K562 (cell line): ENCODE data around the gene MSRB2. TPM values are rescaled to one million over a fixed set of nuclear protein-coding genes. Genes with fewer than 3 reads are reported as not detected.

Experiments used
- CBX3 ChIP-seq, 2 experiments: IDR thresholded peaks; 1 replicate in 1 of 2; 2 replicates in 1 of 2; pipeline ENCODE4 v1.6.1; 2012; ENCODE audit warnings: inconsistent platforms in 2 of 2, low read length in 2 of 2, borderline replicate concordance in 1 of 2, control low read depth in 1 of 2
- CSDE1 ChIP-seq, 2 experiments: fragments of 450-650 bp; IDR thresholded peaks; 2 replicates each; pipeline ENCODE4 v1.6.1; 2016; ENCODE audit warnings: mild to moderate bottlenecking in 1 of 2
- IFI16 ChIP-seq: fragments of 250-450 bp; sonication (Bioruptor Pico); IDR thresholded peaks from 2 replicates; pipeline ENCODE4 v2.1.2; 2022; ENCODE audit warnings: mild to moderate bottlenecking, inconsistent platforms
- KDM1A ChIP-seq, 2 experiments: fragments of 450-650 bp; IDR thresholded peaks; 2 replicates each; pipeline ENCODE4 v1.6.1; 2016; ENCODE audit warnings: mild to moderate bottlenecking in 2 of 2
- MAZ ChIP-seq, 2 experiments: fragments of 450-650 bp in 1 of 2; sonication (generic) in 1 of 2; formaldehyde crosslinking; IDR thresholded peaks in 1 of 2; conservative IDR thresholded peaks in 1 of 2; 2 replicates each; pipeline versions ENCODE4 v1.4.0 to v1.5.0; 2020; ENCODE audit warnings: mild to moderate bottlenecking in 1 of 2, missing genetic modification reagents in 1 of 2
- MNT ChIP-seq, 2 experiments: fragments of 450-650 bp; conservative IDR thresholded peaks; 2 replicates each; pipeline ENCODE4 v1.6.1; 2017; ENCODE audit warnings: mild to moderate bottlenecking in 2 of 2, moderate library complexity in 2 of 2
- NCOR1 ChIP-seq: fragments of 450-650 bp; IDR thresholded peaks from 2 replicates; pipeline ENCODE4 v1.6.1; 2016; ENCODE audit warnings: mild to moderate bottlenecking, moderate library complexity
- POLR2AphosphoS2 ChIP-seq: IDR thresholded peaks from 2 replicates; pipeline ENCODE4 v1.6.1; 2012; ENCODE audit warnings: low read length, improper control_type of control experiment
- RFX7 ChIP-seq: fragments of 250-450 bp; sonication (Bioruptor Pico); IDR thresholded peaks from 2 replicates; pipeline ENCODE4 v1.5.1; 2021; ENCODE audit warnings: mild to moderate bottlenecking
- SIN3A ChIP-seq, 2 experiments: fragments of 150-350 bp in 1 of 2; IDR thresholded peaks; 2 replicates each; pipeline ENCODE4 v1.6.1; 2011 to 2016; ENCODE audit warnings: borderline replicate concordance in 2 of 2, low read depth in 2 of 2, low read length in 2 of 2, mild to moderate bottlenecking in 2 of 2, moderate library complexity in 2 of 2; ENCODE audit not compliant: control insufficient read depth in 1 of 2
- SRSF7 ChIP-seq: fragments of 200-400 bp; formaldehyde crosslinking; optimal IDR thresholded peaks from 2 replicates; pipeline ENCODE3; 2017; ENCODE audit warnings: mild to moderate bottlenecking, low read depth, low read length
- SUPT5H ChIP-seq: fragments of 450-650 bp; IDR thresholded peaks from 2 replicates; pipeline ENCODE4 v1.6.1; 2016
- YBX1 ChIP-seq: fragments of 450-650 bp; IDR thresholded peaks from 2 replicates; pipeline ENCODE4 v1.7.1; 2016; ENCODE audit warnings: mild to moderate bottlenecking
- ZBTB26 ChIP-seq: fragments of 450-650 bp; formaldehyde crosslinking; IDR thresholded peaks from 2 replicates; pipeline ENCODE4 v1.4.0; 2022; ENCODE audit warnings: missing genetic modification characterization
- ZBTB34 ChIP-seq: fragments of 250-450 bp; sonication (Bioruptor Pico); IDR thresholded peaks from 2 replicates; pipeline ENCODE4 v1.8.0; 2021; ENCODE audit warnings: mild to moderate bottlenecking, moderate library complexity
- ZNF354B ChIP-seq: fragments of 250-450 bp; sonication (Bioruptor Pico); IDR thresholded peaks from 2 replicates; pipeline ENCODE4 v1.4.0; 2020
- ZNF551 ChIP-seq: fragments of 250-450 bp; sonication (Bioruptor Pico); IDR thresholded peaks from 2 replicates; pipeline ENCODE4 v1.5.0; 2021; ENCODE audit warnings: mild to moderate bottlenecking, moderate library complexity
- ZNF589 ChIP-seq: fragments of 200-800 bp; sonication (Bioruptor generic); IDR thresholded peaks from 2 replicates; pipeline ENCODE4 v1.6.1; 2016; ENCODE audit warnings: low read depth, missing genetic modification characterization, missing compliant biosample characterization
- polyA plus RNA-seq, 8 experiments: library from polyadenylated mRNA; depleted of rRNA in 4 of 8; stranded (reverse) in 5 of 8; unstranded in 3 of 8; fragments of >200 nt; fragmentation: Nextera tagmentation in 2 of 8; fragmentation: Illumina TruSeq in 1 of 8; extraction: Ambion mirVana in 2 of 8; extraction: Trizol in 1 of 8; gene quantifications; 2 replicates each; pipeline versions ENCODE4 v1.2.1 to v1.2.3, GENCODE V29; 2011 to 2014; ENCODE audit warnings: inconsistent platforms in 1 of 8, missing spikeins in 1 of 8
- total RNA-seq, 7 experiments: library from RNA; depleted of rRNA in 6 of 7; stranded (reverse); fragments of >200 nt in 6 of 7; fragmentation: Illumina TruSeq in 2 of 7; extraction: Trizol in 2 of 7; gene quantifications; 2 replicates each; pipeline versions ENCODE4 v1.2.1 to v1.2.3, GENCODE V29; 2011 to 2021; ENCODE audit warnings: low replicate concordance in 1 of 7
- TF ChIP-seq, protein P1 (sequence below), 2 experiments: fragments of 450-650 bp in 1 of 2; IDR thresholded peaks; 2 replicates each; pipeline ENCODE4 v1.6.1; 2011 to 2017; ENCODE audit warnings: low read depth in 2 of 2, antibody characterized with exemption in 1 of 2, borderline replicate concordance in 1 of 2, low read length in 1 of 2, mild to moderate bottlenecking in 1 of 2, mixed read lengths in 1 of 2; ENCODE audit not compliant: control insufficient read depth in 1 of 2

Gene MSRB2
- total and polyA plus RNA-seq, 9 of the 15 experiments (the other 6 are each of a cell fraction or from before 2014, with no cell fraction given), result 1.5 to 22.3 (median 5.9) TPM

- TF ChIP-seq ZNF589 (CRISPR knock-in tag), result 0 out of 2 replicates have a peak, but pooled peaks have one; percentile 54
- TF ChIP-seq CBX3 (IDR thresholded peaks at IDR 0.05; ENCODE audit: borderline replicate concordance in 1 of 2, low read length in 2 of 2), result peak in 1 of 2 experiments; percentile 71; a peak in 1 of 3 replicates
- TF ChIP-seq RFX7 (CRISPR knock-in tag), result peak; percentile 63; the same call in 1 of the 2 replicates
- TF ChIP-seq SIN3A (IDR thresholded peaks at IDR 0.05; ENCODE audit: borderline replicate concordance in 2 of 2, control insufficient read depth in 1 of 2, low read depth in 2 of 2, low read length in 2 of 2), result peak in 1 of 2 experiments; percentile 21; a peak in 2 of 4 replicates
- TF ChIP-seq ZNF354B (CRISPR knock-in tag), result 0 out of 2 replicates have a peak, but pooled peaks have one; percentile 44
- peak; percentile 67 for TF ChIP-seq NCOR1
- TF ChIP-seq POLR2AphosphoS2, result peak; percentile 80; the same call in 1 of the 2 replicates
- TF ChIP-seq, protein P1, sequence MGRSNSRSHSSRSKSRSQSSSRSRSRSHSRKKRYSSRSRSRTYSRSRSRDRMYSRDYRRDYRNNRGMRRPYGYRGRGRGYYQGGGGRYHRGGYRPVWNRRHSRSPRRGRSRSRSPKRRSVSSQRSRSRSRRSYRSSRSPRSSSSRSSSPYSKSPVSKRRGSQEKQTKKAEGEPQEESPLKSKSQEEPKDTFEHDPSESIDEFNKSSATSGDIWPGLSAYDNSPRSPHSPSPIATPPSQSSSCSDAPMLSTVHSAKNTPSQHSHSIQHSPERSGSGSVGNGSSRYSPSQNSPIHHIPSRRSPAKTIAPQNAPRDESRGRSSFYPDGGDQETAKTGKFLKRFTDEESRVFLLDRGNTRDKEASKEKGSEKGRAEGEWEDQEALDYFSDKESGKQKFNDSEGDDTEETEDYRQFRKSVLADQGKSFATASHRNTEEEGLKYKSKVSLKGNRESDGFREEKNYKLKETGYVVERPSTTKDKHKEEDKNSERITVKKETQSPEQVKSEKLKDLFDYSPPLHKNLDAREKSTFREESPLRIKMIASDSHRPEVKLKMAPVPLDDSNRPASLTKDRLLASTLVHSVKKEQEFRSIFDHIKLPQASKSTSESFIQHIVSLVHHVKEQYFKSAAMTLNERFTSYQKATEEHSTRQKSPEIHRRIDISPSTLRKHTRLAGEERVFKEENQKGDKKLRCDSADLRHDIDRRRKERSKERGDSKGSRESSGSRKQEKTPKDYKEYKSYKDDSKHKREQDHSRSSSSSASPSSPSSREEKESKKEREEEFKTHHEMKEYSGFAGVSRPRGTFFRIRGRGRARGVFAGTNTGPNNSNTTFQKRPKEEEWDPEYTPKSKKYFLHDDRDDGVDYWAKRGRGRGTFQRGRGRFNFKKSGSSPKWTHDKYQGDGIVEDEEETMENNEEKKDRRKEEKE (IDR thresholded peaks at IDR 0.05; ENCODE audit: borderline replicate concordance in 1 of 2, control insufficient read depth in 1 of 2, low read depth in 2 of 2, low read length in 1 of 2), result peak in 1 of 2 experiments; percentile 99; a peak in 2 of 4 replicates
- TF ChIP-seq ZBTB34 (CRISPR knock-in tag), result 0 out of 2 replicates have a peak, but pooled peaks have one; percentile 45
- peak in 1 of 2 experiments; percentile 86; a peak in 2 of 4 replicates for TF ChIP-seq CSDE1 (IDR thresholded peaks at IDR 0.05)
- no peak for TF ChIP-seq IFI16 (CRISPR knock-in tag)
- TF ChIP-seq SUPT5H, result peak; percentile 96
- no peak for TF ChIP-seq SRSF7
- 0 out of 4 replicates have a peak, but pooled peaks of 1 of the 2 experiments have one; percentile 10 for TF ChIP-seq MAZ (CRISPR knock-in tag; conservative IDR thresholded peaks at IDR 0.05 in 1 of 2, IDR thresholded peaks at IDR 0.05 in 1 of 2)
- peak; percentile 84 for TF ChIP-seq ZBTB26 (CRISPR knock-in tag)
- peak in 1 of 2 experiments; percentile 21; a peak in 1 of 4 replicates for TF ChIP-seq MNT (conservative IDR thresholded peaks at IDR 0.05)
- TF ChIP-seq KDM1A (IDR thresholded peaks at IDR 0.05), result peak in 1 of 2 experiments; percentile 36; a peak in 1 of 4 replicates
- TF ChIP-seq ZNF551 (CRISPR knock-in tag), result peak; percentile 73
- no peak for TF ChIP-seq YBX1
Measured at GRCh38 chr10:23055424-23056185, 39.8 kb upstream of the MSRB2 start (continued).
